ENCODE results near the gene PRELP.

Gene PRELP

GRCh38 chr1:203477748-203478147 lies 2.1 kb downstream of the PRELP start:
- no peak for DNase-seq (ENCODE audit: low read depth, low spot score)

GRCh38 chr1:203478231-203478630 lies 2.6 kb downstream of the PRELP start:
- DNase-seq (ENCODE audit: low read depth, low spot score): no peak

- DNase-seq (ENCODE audit: low read depth, low spot score): no peak
Measured at GRCh38 chr1:203478986-203479385, 3.4 kb downstream of the PRELP start.

GRCh38 chr1:203479646-203480045 lies 4.0 kb downstream of the PRELP start:
- DNase-seq (ENCODE audit: low read depth, low spot score): no peak

- no peak for DNase-seq (ENCODE audit: low read depth, low spot score)
Measured at GRCh38 chr1:203480084-203480483, 4.5 kb downstream of the PRELP start.

- DNase-seq (ENCODE audit: low read depth, low spot score): peak; percentile 71
Measured at GRCh38 chr1:203480525-203481084, 5.0 kb downstream of the PRELP start.

GRCh38 chr1:203481196-203481595 lies 5.6 kb downstream of the PRELP start:
- DNase-seq (ENCODE audit: low read depth, low spot score): no peak

GRCh38 chr1:203486618-203487370 lies 11.2 kb downstream of the PRELP start:
- no peak for DNase-seq (ENCODE audit: low read depth, low spot score)

GRCh38 chr1:203488539-203488938 lies 12.9 kb downstream of the PRELP start:
- no peak for DNase-seq (ENCODE audit: low read depth, low spot score)

GRCh38 chr1:203490607-203491006 lies 15.0 kb downstream of the PRELP start:
- no peak for DNase-seq (ENCODE audit: low read depth, low spot score)

- no peak for DNase-seq (ENCODE audit: low read depth, low spot score)
Measured at GRCh38 chr1:203491664-203492063, 16.1 kb downstream of the PRELP start.

- DNase-seq (ENCODE audit: low read depth, low spot score): no peak
Measured at GRCh38 chr1:203492082-203492747, 16.6 kb downstream of the PRELP start.

- no peak for DNase-seq (ENCODE audit: low read depth, low spot score)
Measured at GRCh38 chr1:203492748-203493130, 17.1 kb downstream of the PRELP start.

- no peak for DNase-seq (ENCODE audit: low read depth, low spot score)
Measured at GRCh38 chr1:203493901-203494300, 18.3 kb downstream of the PRELP start, which contains the start of gene OPTC. Gene OPTC, plus strand, starts transcription at chr1:203494153. Its CDS starts 1,853 bp downstream, at chr1:203496006.

GRCh38 chr1:203495845-203496244 lies 20.2 kb downstream of the PRELP start:
- no peak for DNase-seq (ENCODE audit: low read depth, low spot score)

GRCh38 chr1:203497269-203497777 lies 21.7 kb downstream of the PRELP start:
- no peak for DNase-seq (ENCODE audit: low read depth, low spot score)

- DNase-seq (ENCODE audit: low read depth, low spot score): no peak
Measured at GRCh38 chr1:203499643-203500278, 24.2 kb downstream of the PRELP start.

- no peak for DNase-seq (ENCODE audit: low read depth, low spot score)
Measured at GRCh38 chr1:203500279-203500678, 24.7 kb downstream of the PRELP start.

- no peak for DNase-seq (ENCODE audit: low read depth, low spot score)
Measured at GRCh38 chr1:203503836-203504235, 28.2 kb downstream of the PRELP start.

GRCh38 chr1:203504400-203505250 lies 29.0 kb downstream of the PRELP start:
- peak; percentile 91 for DNase-seq (ENCODE audit: low read depth, low spot score)

GRCh38 chr1:203505526-203506204 lies 30.1 kb downstream of the PRELP start:
- DNase-seq (ENCODE audit: low read depth, low spot score): no peak
